ENCODE results near the gene SRC. TPM values are rescaled to one million over a fixed set of nuclear protein-coding genes. Genes with fewer than 3 reads are reported as not detected.

SRC gene
- total RNA-seq, 1 donor from 2014 or later, result 4.2 TPM

- Histone ChIP-seq H3K36me3 (no peaks in the 10 kb centered on the region), H3K4me3 (no peak overlapping the region), H3K27ac (replicated peaks) (no peak overlapping the region), H3K9me3 (replicated peaks) (no peaks in the 10 kb centered on the region), H3K4me1 (peaks cover 28% of the 10 kb centered on the region), H3K27me3 (ENCODE audit: low read depth) (no peaks in the 10 kb centered on the region)
- no peak for TF ChIP-seq CTCF (IDR thresholded peaks at IDR 0.05; ENCODE audit: borderline replicate concordance)
- intact Hi-C loops (cut with micrococcal nuclease), result no loop called here
- DNase-seq, result no peak
These were observed 7.4 kb downstream of the SRC start for GRCh38 chr20:37353285-37353849.

GRCh38 chr20:37354210-37355195 lies 8.6 kb downstream of the SRC start:
- no peak for DNase-seq
- Histone ChIP-seq H3K27me3 (ENCODE audit: low read depth) (no peaks in the 10 kb centered on the region), H3K4me3 (no peak overlapping the region), H3K4me1 (peaks cover 31% of the 10 kb centered on the region), H3K9me3 (replicated peaks) (no peaks in the 10 kb centered on the region), H3K36me3 (no peaks in the 10 kb centered on the region), H3K27ac (replicated peaks) (no peak overlapping the region)
- intact Hi-C loops (cut with micrococcal nuclease), result no loop called here
- no peak for TF ChIP-seq CTCF (IDR thresholded peaks at IDR 0.05; ENCODE audit: borderline replicate concordance)

- no peaks in the 10 kb centered on the region for H3K36me3 ChIP-seq
- no peak for DNase-seq
- intact Hi-C loops (cut with micrococcal nuclease), result no loop called here
- H3K27ac ChIP-seq (replicated peaks), result no peak overlapping the region
- H3K9me3 ChIP-seq (replicated peaks), result no peaks in the 10 kb centered on the region
- TF ChIP-seq CTCF (IDR thresholded peaks at IDR 0.05; ENCODE audit: borderline replicate concordance), result no peak
- no peaks in the 10 kb centered on the region for H3K27me3 ChIP-seq (ENCODE audit: low read depth)
- H3K4me3 ChIP-seq, result no peak overlapping the region
- peaks cover 26% of the 10 kb centered on the region for H3K4me1 ChIP-seq
These were observed 9.6 kb downstream of the SRC start for GRCh38 chr20:37355252-37356180.

GRCh38 chr20:37356387-37356786 lies 10.4 kb downstream of the SRC start:
- Histone ChIP-seq H3K27ac (replicated peaks) (peak overlapping the region; percentile 30), H3K36me3 (no peaks in the 10 kb centered on the region), H3K4me1 (peaks cover 26% of the 10 kb centered on the region), H3K4me3 (no peak overlapping the region), H3K9me3 (replicated peaks) (no peaks in the 10 kb centered on the region), H3K27me3 (ENCODE audit: low read depth) (no peaks in the 10 kb centered on the region)
- peak; percentile 65 for DNase-seq
- no peak for TF ChIP-seq CTCF (IDR thresholded peaks at IDR 0.05; ENCODE audit: borderline replicate concordance)
- intact Hi-C loops (cut with micrococcal nuclease), result no loop called here

GRCh38 chr20:37356961-37357371 lies 11.0 kb downstream of the SRC start:
- intact Hi-C loops (cut with micrococcal nuclease), result no loop called here

More at GRCh38 chr20:37356961-37357371, 11.0 kb downstream of the SRC start:
- TF ChIP-seq CTCF (IDR thresholded peaks at IDR 0.05; ENCODE audit: borderline replicate concordance), result no peak
- no peaks in the 10 kb centered on the region for H3K27me3 ChIP-seq (ENCODE audit: low read depth)
- no peaks in the 10 kb centered on the region for H3K9me3 ChIP-seq (replicated peaks)
- peaks cover 26% of the 10 kb centered on the region for H3K4me1 ChIP-seq
- H3K36me3 ChIP-seq, result no peaks in the 10 kb centered on the region
- H3K4me3 ChIP-seq, result no peak overlapping the region
- no peak for DNase-seq
- H3K27ac ChIP-seq (replicated peaks), result peak overlapping the region; percentile 30

Measured in left ventricle myocardium inferior (tissue), 1 donor.